Trophoblast cell (in vitro differentiated cells and primary cell): ENCODE results near the gene ULBP1.

Source experiments
- DNase-seq, 2 donors: peaks; one replicate each; pipeline ENCODE4 v3.0.0-alpha.2; 2016
- H2AFZ ChIP-seq: 2 replicates; pipeline ENCODE4 v1.6.1; 2013; ENCODE audit warnings: low read length, moderate library complexity, mild to moderate bottlenecking; ENCODE audit not compliant: insufficient read depth, poor library complexity
- H2AK5ac ChIP-seq: 2 replicates; pipeline ENCODE4 v1.6.1; 2013; ENCODE audit warnings: mild to moderate bottlenecking, low read length
- H2BK120ac ChIP-seq: 2 replicates; pipeline ENCODE4 v1.6.1; 2013; ENCODE audit warnings: low read length, mild to moderate bottlenecking, moderate library complexity; ENCODE audit not compliant: insufficient read depth, poor library complexity
- H2BK12ac ChIP-seq: 2 replicates; pipeline ENCODE4 v1.6.1; 2013; ENCODE audit warnings: mild to moderate bottlenecking, low read length, moderate library complexity
- H2BK5ac ChIP-seq: 2 replicates; pipeline ENCODE4 v1.6.1; 2013; ENCODE audit warnings: low read length, low read depth, moderate library complexity, mild to moderate bottlenecking; ENCODE audit not compliant: poor library complexity
- H3K14ac ChIP-seq: 2 replicates; pipeline ENCODE4 v1.6.1; 2013; ENCODE audit warnings: mild to moderate bottlenecking, low read length
- H3K18ac ChIP-seq: 2 replicates; pipeline ENCODE4 v1.6.1; 2013; ENCODE audit warnings: mild to moderate bottlenecking, low read length
- H3K23ac ChIP-seq: 2 replicates; pipeline ENCODE4 v1.6.1; 2013; ENCODE audit warnings: low read length
- H3K27ac ChIP-seq: 2 replicates; pipeline ENCODE4 v1.5.1; 2013; ENCODE audit warnings: low read depth, mild to moderate bottlenecking, inconsistent platforms, low read length, moderate library complexity
- H3K27me3 ChIP-seq: 2 replicates; pipeline ENCODE4 v1.6.1; 2013; ENCODE audit warnings: inconsistent platforms, mild to moderate bottlenecking, low read length, moderate library complexity; ENCODE audit not compliant: insufficient read depth
- H3K36me3 ChIP-seq, 2 experiments: 1 replicate in 1 of 2; 2 replicates in 1 of 2; pipeline ENCODE4 v1.6.1; 2013; ENCODE audit warnings: low read length in 2 of 2, mild to moderate bottlenecking in 2 of 2, moderate library complexity in 1 of 2; ENCODE audit not compliant: insufficient read depth in 2 of 2, control insufficient read depth in 1 of 2
- H3K4ac ChIP-seq: 2 replicates; pipeline ENCODE4 v1.6.1; 2013; ENCODE audit warnings: low read depth, mild to moderate bottlenecking, low read length, moderate library complexity
- H3K4me1 ChIP-seq, 2 experiments: 1 replicate in 1 of 2; 2 replicates in 1 of 2; pipeline ENCODE4 v1.6.1; 2013; ENCODE audit warnings: low read length in 2 of 2, mild to moderate bottlenecking in 2 of 2, moderate library complexity in 1 of 2; ENCODE audit not compliant: insufficient read depth in 2 of 2, control insufficient read depth in 1 of 2
- H3K4me2 ChIP-seq: 2 replicates; pipeline ENCODE4 v1.6.1; 2013; ENCODE audit warnings: inconsistent platforms, mild to moderate bottlenecking, low read length, moderate library complexity
- H3K4me3 ChIP-seq: 2 replicates; pipeline ENCODE4 v1.5.1; 2013; ENCODE audit warnings: mild to moderate bottlenecking, low read depth, low read length, inconsistent platforms
- H3K79me1 ChIP-seq: one replicate; pipeline ENCODE4 v1.6.1; 2013; ENCODE audit warnings: low read length
- H3K79me2 ChIP-seq: 2 replicates; pipeline ENCODE4 v1.6.1; 2013; ENCODE audit warnings: low read length, mild to moderate bottlenecking; ENCODE audit not compliant: control insufficient read depth, insufficient read depth, poor library complexity
- H3K9ac ChIP-seq: 2 replicates; pipeline ENCODE4 v1.6.1; 2013; ENCODE audit warnings: mild to moderate bottlenecking, low read length
- H3K9me3 ChIP-seq: 2 replicates; pipeline ENCODE4 v1.6.1; 2013; ENCODE audit warnings: low read depth, mild to moderate bottlenecking, control low read depth, inconsistent platforms, low read length; ENCODE audit not compliant: insufficient read depth
- H4K12ac ChIP-seq: 2 replicates; pipeline ENCODE4 v1.6.1; 2013; ENCODE audit warnings: low read depth, mild to moderate bottlenecking, low read length, moderate library complexity
- H4K8ac ChIP-seq: 2 replicates; pipeline ENCODE4 v1.6.1; 2013; ENCODE audit warnings: low read depth, mild to moderate bottlenecking, low read length, moderate library complexity
- H4K91ac ChIP-seq: one replicate; pipeline ENCODE4 v1.6.1; 2013; ENCODE audit warnings: low read depth, mild to moderate bottlenecking, low read length, moderate library complexity
- WGBS: extraction: QIAGEN DNeasy Blood & Tissue Kit; methylation state at CpG from one replicate; pipeline ENCODE4 v1.1.7; 2013; ENCODE audit warnings: missing lambda C conversion rate; ENCODE audit not compliant: insufficient read length, insufficient coverage; ENCODE audit errors: extremely low coverage; 5-methylcytosine and 5-hydroxymethylcytosine counted together

ULBP1 gene

DNA sequence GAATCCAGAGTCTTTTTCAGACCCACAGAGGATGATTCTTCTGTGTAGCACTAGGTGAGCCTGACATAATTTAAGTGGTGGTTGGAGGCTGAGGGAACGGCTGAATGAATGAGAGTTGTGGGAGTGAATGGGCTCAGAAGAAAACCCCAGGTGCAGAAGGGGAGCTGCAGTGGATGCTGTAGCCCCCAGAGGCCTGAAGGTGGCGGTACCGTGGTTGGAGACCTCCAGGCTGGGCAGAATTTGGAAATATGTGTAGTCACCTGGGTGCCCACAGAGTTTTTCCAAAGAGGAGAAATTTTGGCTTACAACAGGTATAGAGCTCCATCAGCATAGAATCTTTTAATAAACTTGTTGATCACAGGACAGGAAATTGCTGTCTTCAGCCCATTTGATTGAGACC is 34.3 kb upstream of the ULBP1 start:
- H4K8ac ChIP-seq = no peak overlapping the region
- no peak overlapping the region for H4K12ac ChIP-seq
- H3K27me3 ChIP-seq = peaks cover 12% of the 10 kb centered on the region
- H2BK5ac ChIP-seq = no peak overlapping the region
- H3K79me1 ChIP-seq = no peaks in the 10 kb centered on the region
- H3K4me1 ChIP-seq = peaks cover 0 to 6% of the 10 kb centered on the region in 2 experiments
- no peak overlapping the region for H3K9ac ChIP-seq
- no peak overlapping the region for H4K91ac ChIP-seq
- H3K4me2 ChIP-seq = no peak overlapping the region
- H3K14ac ChIP-seq = no peak overlapping the region
- H3K36me3 ChIP-seq = no peaks in the 10 kb centered on the region
- no peak overlapping the region for H2BK12ac ChIP-seq
- no peak overlapping the region for H2AFZ ChIP-seq
- H2AK5ac ChIP-seq = no peak overlapping the region
- no peak overlapping the region for H3K18ac ChIP-seq
- no peak overlapping the region for H3K4me3 ChIP-seq
- DNase-seq = no peak
- H3K27ac ChIP-seq = no peak overlapping the region
- H3K23ac ChIP-seq = no peak overlapping the region
- H3K9me3 ChIP-seq = peaks cover 3% of the 10 kb centered on the region
- no peak overlapping the region for H3K4ac ChIP-seq
- H2BK120ac ChIP-seq = no peak overlapping the region
- H3K79me2 ChIP-seq = peaks cover 4% of the 10 kb centered on the region
- no CpG with 5 or more reads among the region's 3 CpGs for WGBS

GRCh38 chr6:149931501-149931900 is 32.2 kb upstream of the ULBP1 start:
- Histone ChIP-seq H3K4ac (no peak overlapping the region), H3K36me3 (no peaks in the 10 kb centered on the region), H3K79me2 (no peaks in the 10 kb centered on the region), H3K4me2 (no peak overlapping the region), H3K9ac (no peak overlapping the region), H2BK5ac (no peak overlapping the region), H4K8ac (no peak overlapping the region), H3K18ac (no peak overlapping the region), H3K27me3 (peaks cover 4% of the 10 kb centered on the region), H4K12ac (no peak overlapping the region), H2BK120ac (no peak overlapping the region), H3K14ac (no peak overlapping the region), H2AFZ (no peak overlapping the region), H3K4me1 (no peaks in the 10 kb centered on the region), H3K23ac (no peak overlapping the region), H3K4me3 (no peak overlapping the region), H2AK5ac (no peak overlapping the region), H2BK12ac (no peak overlapping the region), H4K91ac (no peak overlapping the region), H3K27ac (no peak overlapping the region), H3K9me3 (peaks cover 2% of the 10 kb centered on the region), H3K79me1 (no peaks in the 10 kb centered on the region)
- no CpG with 5 or more reads among the region's 6 CpGs for WGBS
- no peak for DNase-seq

DNA sequence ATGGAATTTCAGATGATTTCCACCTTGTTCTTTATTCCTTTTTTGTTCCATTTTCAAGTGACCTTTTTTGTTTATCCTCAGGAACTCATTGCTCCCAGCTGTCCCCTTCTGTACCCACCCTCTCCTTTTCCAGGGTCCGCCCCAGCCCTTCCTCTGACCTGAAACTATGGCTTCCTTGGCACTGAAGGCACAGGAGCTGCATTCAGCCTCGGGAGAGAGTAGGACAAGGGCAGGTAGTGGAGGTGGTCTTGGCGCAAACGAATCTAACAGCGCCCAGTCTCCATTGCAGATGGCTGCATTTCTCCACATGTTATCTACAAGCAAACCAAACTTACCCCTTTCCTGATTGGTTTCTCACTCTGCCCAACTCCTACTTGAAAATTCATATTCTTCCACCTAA is 30.7 kb upstream of the ULBP1 start:
- H2AFZ ChIP-seq = no peak overlapping the region
- no peak overlapping the region for H2BK120ac ChIP-seq
- no peak overlapping the region for H4K8ac ChIP-seq
- no peak overlapping the region for H4K91ac ChIP-seq
- no peaks in the 10 kb centered on the region for H3K79me2 ChIP-seq
- WGBS = no CpG with 5 or more reads among the region's 5 CpGs
- H3K4me2 ChIP-seq = no peak overlapping the region
- no peak overlapping the region for H3K4ac ChIP-seq
- H2BK5ac ChIP-seq = no peak overlapping the region
- DNase-seq = no peak
- peaks cover 2% of the 10 kb centered on the region for H3K9me3 ChIP-seq
- no peak overlapping the region for H2BK12ac ChIP-seq
- no peaks in the 10 kb centered on the region for H3K36me3 ChIP-seq
- H3K4me1 ChIP-seq = no peaks in the 10 kb centered on the region
- no peak overlapping the region for H3K23ac ChIP-seq
- H3K14ac ChIP-seq = no peak overlapping the region
- no peak overlapping the region for H4K12ac ChIP-seq
- H3K79me1 ChIP-seq = no peaks in the 10 kb centered on the region
- no peak overlapping the region for H2AK5ac ChIP-seq
- peaks cover 12% of the 10 kb centered on the region for H3K27me3 ChIP-seq
- no peak overlapping the region for H3K4me3 ChIP-seq
- no peak overlapping the region for H3K18ac ChIP-seq
- H3K27ac ChIP-seq = no peak overlapping the region
- H3K9ac ChIP-seq = no peak overlapping the region

- H3K9me3 ChIP-seq = peaks cover 2% of the 10 kb centered on the region
- peaks cover 15% of the 10 kb centered on the region for H3K27me3 ChIP-seq
- H2BK120ac ChIP-seq = no peak overlapping the region
- no peak overlapping the region for H3K4me2 ChIP-seq
- no peak overlapping the region for H4K91ac ChIP-seq
- H3K4me3 ChIP-seq = no peak overlapping the region
- H3K18ac ChIP-seq = no peak overlapping the region
- no CpG with 5 or more reads among the region's 3 CpGs for WGBS
- H3K27ac ChIP-seq = no peak overlapping the region
- H4K12ac ChIP-seq = no peak overlapping the region
- H4K8ac ChIP-seq = no peak overlapping the region
- no peak overlapping the region for H2BK5ac ChIP-seq
- peaks cover 0 to 2% of the 10 kb centered on the region in 2 experiments for H3K4me1 ChIP-seq
- H3K9ac ChIP-seq = no peak overlapping the region
- no peak overlapping the region for H2AK5ac ChIP-seq
- H2AFZ ChIP-seq = no peak overlapping the region
- no peak overlapping the region for H2BK12ac ChIP-seq
- no peaks in the 10 kb centered on the region for H3K36me3 ChIP-seq
- no peaks in the 10 kb centered on the region for H3K79me1 ChIP-seq
- no peak overlapping the region for H3K4ac ChIP-seq
- no peak for DNase-seq
- no peak overlapping the region for H3K23ac ChIP-seq
- no peak overlapping the region for H3K14ac ChIP-seq
- H3K79me2 ChIP-seq = no peaks in the 10 kb centered on the region
Observed at GRCh38 chr6:149933461-149933860, 30.3 kb upstream of the ULBP1 start.
